Measurements from ENCODE around the gene B3GNT3.
"Not testable (repeated sequence)": the region's sequence is repeated elsewhere in the genome, so short reads cannot be mapped to it uniquely, and the experiment has no call there.

Gene B3GNT3

DNA sequence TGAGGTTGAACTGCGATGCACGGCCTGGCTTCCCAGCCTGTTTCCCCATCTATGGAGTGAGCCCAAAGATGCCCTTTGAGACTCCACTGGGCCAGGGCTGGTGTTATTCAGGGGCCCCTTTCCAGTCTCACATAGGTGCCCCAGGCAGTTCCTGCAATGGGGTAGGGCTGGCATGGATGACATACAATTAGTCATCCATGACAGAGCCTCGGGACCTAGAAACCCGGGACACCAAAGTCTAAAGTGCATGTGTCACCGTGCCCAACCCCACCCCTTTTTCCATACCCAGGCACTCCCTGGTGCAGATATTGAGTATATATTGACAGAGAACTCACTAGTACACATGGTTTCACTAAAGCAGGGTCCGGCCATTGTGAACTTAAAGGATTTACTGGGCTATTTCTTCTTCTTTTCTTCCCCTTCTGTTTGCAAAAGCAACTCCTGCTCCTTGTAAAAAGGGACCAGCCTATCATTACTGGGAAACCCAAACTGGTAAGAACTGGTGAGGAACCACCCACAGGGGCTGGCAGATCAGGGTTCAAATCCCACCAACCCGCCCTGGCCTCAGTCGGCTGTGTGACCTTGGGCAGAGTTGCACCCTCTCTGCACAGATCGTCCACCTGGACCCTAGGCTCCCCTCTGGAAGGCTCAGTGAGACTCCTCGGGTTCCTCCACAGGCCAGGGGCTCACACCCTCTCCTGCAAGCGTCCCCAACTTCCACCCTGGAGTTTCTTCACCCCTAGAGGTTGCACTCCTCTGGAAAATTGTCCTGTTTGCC, 2.7 kb downstream of the B3GNT3 start:
- no peak for DNase-seq (ENCODE audit: low spot score)

DNA sequence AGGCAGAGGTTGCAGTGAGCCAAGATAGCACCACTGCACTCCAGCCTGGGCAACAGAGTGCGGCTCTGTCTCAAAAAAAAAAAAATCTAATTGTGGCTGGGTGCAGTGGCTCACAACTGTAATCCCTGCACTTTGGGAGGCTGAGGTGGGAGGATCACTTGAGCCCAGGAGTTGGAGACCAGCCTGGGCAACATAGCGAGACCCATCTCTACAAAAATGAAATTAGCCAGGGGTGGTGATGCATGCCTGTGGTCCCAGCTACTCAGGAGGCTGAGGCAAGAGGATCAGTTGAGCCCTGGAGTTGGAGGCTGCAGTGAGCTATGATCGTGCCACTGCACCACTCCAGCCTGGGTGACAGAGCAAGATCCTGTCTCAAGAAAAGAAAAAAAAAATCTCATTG, 3.7 kb downstream of the B3GNT3 start:
- DNase-seq (ENCODE audit: low spot score), result not testable (repeated sequence)

DNA sequence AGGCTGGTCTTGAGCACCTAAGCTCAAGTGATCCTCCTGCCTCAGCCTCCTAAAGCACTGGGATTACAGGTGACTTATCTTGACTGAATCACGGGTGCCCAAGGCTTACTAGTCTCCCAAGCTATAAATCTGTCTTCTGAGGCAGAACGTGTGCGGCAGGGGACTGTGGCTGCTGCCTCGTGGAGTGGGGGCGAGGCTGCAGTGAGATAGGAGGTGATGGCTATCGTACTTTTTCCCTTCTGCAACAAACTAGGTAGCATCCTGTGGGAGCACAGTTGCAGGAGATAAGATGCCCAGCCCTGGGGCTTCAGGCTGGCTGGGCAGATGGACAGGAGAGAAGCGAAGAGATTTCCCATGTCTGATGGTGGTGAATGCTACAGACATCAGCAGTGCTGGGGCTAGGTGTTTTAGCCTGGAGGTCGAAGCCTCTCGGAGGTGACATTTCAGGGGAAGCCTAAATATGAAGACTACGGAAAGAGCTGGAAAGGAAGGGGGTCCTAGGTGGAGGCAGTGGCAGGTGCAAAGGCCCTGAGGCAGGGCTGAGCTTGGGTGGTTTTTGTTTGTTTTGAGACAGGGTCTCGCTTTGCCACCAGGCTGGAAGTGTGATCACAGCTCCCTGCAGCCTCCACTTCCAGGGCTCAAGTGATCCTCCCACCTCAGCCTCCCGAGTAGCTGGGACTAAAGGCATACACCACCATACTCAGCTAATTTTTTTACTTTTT, 7.4 kb downstream of the B3GNT3 start:
- DNase-seq (ENCODE audit: low spot score), result no peak

DNA sequence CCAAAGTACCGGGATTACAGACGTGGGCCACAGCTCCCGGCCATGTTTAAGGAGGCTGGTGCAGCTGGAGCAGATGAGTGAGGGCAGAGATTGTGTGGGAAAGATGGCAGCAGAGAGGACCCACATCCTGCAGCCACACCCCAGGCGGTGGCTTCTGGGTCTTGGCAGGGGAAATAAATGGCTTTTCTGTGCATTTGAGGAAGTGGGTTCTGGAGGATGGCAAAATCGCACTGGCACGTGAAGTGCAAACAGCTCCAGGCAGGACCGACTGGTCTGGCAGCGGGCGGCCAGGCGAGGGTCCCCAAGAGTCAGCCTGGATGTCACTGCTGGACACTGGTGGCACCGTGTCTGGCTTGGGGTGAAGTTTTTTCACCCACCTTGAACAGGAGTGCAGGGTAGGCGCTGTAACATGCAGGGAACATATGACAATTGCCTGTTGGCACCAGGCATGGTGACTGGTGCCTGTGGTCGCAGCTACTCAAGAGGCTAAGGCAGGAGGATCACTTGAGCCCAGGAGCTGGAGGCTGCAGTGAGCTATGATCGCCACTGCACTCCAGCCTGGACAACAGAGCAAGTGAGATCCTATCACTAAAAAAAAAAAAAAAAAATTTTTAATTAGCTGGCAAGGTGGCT, 8.4 kb downstream of the B3GNT3 start:
- no peak for DNase-seq (ENCODE audit: low spot score)

DNA sequence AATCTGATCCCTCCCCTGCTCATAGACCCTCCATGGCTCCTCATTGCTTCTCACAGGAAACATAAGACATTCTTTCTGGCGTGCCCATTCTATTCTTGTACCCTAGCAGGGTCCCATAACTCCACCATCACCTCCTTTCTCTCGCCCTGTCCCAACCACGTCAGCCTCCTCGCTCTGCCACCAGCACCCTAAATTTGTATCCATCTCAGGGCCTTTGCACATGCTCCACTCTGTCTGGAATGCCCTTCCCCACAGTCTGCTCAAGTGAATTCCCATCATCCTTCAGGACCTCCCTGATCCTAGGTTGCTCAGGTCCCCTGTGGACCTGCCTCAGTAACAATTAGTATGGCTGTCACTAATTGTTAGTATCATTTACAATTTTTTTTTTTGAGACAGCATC, 10.5 kb downstream of the B3GNT3 start:
- DNase-seq (ENCODE audit: low spot score), result no peak

DNA sequence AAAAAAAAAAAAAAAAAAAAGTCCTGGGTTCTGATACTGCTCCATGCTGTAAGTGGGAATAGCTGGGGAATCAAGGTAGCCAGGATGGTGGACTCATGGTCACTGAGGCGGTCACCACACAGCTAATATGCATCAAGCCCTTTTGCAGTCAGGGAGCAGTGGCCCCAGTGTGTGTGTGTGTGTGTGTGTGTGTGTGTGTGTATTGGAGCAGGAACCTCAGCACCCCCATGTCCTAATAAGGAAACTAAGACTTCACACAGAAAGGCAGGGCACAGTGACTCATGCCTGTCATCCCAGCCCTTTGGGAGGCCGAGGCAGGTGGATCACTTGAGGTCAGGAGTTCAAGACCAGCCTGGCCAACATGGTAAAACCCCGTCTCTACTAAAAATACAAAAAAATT, 12.0 kb downstream of the B3GNT3 start:
- DNase-seq (ENCODE audit: low spot score), result no peak

DNA sequence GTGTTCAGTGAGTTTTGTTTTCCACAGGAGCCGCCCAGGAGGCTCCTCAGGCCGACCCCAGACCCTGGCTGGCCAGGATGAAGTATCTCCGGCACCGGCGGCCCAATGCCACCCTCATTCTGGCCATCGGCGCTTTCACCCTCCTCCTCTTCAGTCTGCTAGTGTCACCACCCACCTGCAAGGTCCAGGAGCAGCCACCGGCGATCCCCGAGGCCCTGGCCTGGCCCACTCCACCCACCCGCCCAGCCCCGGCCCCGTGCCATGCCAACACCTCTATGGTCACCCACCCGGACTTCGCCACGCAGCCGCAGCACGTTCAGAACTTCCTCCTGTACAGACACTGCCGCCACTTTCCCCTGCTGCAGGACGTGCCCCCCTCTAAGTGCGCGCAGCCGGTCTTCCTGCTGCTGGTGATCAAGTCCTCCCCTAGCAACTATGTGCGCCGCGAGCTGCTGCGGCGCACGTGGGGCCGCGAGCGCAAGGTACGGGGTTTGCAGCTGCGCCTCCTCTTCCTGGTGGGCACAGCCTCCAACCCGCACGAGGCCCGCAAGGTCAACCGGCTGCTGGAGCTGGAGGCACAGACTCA, 12.9 kb downstream of the B3GNT3 start:
- DNase-seq (ENCODE audit: low spot score), result no peak

DNA sequence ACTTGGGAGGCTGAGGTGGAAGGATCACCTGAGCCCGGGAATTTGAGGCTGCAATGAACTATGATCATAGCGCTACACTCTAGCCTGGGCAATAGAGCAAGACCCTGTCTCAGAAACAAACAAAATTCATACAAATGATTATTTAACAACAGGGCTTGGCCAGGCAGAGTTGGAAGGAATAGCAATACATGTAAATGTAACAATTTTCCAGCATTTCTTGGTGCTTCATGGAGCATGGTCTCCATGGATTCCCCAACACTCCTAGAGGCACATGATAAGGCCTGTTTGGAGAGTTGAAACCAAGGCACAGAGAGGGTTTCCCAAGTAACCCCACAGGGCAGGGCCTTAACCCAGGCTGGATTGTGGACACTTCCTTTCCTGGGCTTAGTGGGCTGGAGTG, 16.2 kb downstream of the B3GNT3 start:
- no peak for DNase-seq (ENCODE audit: low spot score)

DNA sequence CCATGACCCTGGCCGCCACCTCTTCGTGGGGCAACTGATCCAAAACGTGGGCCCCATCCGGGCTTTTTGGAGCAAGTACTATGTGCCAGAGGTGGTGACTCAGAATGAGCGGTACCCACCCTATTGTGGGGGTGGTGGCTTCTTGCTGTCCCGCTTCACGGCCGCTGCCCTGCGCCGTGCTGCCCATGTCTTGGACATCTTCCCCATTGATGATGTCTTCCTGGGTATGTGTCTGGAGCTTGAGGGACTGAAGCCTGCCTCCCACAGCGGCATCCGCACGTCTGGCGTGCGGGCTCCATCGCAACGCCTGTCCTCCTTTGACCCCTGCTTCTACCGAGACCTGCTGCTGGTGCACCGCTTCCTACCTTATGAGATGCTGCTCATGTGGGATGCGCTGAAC, 16.7 kb downstream of the B3GNT3 start:
- no peak for DNase-seq (ENCODE audit: low spot score)

DNA sequence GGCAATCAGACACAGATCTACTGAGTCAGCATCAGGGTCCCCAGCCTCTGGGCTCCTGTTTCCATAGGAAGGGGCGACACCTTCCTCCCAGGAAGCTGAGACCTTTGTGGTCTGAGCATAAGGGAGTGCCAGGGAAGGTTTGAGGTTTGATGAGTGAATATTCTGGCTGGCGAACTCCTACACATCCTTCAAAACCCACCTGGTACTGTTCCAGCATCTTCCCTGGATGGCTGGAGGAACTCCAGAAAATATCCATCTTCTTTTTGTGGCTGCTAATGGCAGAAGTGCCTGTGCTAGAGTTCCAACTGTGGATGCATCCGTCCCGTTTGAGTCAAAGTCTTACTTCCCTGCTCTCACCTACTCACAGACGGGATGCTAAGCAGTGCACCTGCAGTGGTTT, 17.2 kb downstream of the B3GNT3 start:
- DNase-seq (ENCODE audit: low spot score), result no peak

DNA sequence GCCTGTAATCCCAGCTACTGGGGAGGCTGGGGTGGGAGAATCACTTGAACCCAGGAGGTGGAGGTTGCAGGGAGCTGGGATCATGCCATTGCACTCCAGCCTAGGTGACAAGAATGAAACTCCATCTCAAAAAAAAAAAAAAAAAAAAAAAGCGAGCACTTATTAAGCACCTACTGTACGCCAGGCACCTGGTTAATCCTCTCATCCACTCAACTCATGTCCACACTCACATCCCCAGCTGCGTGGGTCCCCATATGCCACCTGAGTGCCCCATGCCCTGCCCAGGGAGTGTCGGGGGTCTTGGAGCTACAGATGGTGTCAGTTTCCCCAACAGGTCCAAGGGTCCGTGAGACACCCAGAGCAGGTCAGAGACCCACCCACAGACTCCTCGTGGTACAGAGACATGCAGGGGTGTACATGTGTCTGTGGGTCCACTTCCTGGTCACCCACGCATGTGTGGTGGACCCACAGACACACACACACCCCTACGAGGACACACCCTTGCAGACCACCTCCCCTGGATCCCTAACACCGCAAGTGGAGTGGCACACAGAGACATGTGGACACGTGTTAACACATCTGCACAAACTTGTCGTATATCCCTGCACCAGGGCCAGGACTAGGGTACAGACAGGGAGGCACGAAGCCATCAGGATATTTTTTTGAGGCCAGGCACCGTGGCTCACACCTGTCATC, 22.9 kb downstream of the B3GNT3 start:
- no peak for DNase-seq (ENCODE audit: low spot score)

DNA sequence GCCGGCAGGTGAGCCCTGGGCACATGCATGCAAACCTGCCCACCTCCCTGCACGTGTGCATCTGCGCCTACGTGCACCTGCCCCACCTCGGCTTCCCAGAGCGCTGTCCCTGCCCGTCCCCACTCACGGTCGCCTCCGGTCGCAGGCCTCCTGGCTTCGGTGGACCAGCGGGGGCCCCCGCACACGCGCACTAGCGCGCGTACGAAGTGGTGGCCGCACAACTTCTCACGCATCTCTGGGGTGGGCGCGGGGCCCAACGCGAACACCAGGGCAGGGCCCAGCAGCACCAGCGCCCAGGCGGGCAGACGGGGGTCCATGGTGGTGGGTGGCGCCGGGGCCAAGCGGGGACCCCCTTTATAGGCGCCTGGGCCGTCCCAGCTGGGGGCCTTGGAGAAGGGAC, 26.3 kb downstream of the B3GNT3 start, which contains the start of gene INSL3:
INSL3 (minus strand) TSS at position 330 of the 400 bp plus-strand sequence; CDS start at position 317, 13 bp downstream.
- no peak for DNase-seq (ENCODE audit: low spot score)

DNA sequence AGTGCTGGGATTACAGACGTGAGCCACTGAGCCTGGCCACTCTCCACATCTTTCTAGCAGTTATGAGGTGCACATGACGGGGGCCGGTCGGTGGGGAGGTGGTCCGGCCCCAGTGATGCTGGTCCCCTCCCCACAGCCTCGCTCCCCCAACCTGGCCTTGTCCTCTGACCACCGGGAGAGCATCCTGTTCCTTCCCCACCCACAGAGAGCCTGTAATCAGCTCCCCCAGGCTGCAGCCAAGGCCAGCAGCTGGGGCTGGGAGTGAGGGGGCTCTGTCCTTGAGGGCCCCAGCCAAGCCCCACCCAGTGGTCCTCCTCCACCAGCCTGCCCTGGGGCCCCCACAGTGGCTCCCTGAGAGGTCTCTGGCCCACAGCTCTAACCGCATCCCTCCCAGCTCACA, 29.4 kb downstream of the B3GNT3 start:
- DNase-seq (ENCODE audit: low spot score), result no peak

DNA sequence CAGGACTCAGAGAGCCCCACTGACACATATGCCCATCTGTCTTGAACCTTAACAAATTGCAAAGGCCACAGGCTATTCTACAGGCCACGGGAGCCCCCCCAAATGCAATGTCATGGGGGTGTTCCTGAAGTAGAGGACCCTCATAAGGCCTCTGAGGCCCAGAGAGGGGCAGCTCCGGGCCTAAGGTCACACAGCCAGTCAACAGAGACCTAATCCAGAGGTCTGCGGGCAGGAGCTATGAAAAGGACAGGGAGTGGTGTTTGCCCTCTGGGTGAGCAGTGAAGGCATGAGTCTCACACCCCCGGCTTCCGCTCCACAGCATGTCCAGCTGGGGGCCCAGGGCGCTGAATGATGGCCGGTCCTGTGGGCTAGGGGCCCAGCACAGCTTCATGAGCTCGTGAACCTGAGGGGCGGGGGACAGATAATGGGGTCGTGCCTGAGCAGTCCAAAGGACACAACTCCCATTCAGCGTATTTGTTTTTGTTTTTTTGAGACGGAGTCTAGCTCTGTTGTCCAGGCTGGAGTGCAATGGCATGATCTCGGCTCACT, 31.6 kb downstream of the B3GNT3 start:
- no peak for DNase-seq (ENCODE audit: low spot score)

DNA sequence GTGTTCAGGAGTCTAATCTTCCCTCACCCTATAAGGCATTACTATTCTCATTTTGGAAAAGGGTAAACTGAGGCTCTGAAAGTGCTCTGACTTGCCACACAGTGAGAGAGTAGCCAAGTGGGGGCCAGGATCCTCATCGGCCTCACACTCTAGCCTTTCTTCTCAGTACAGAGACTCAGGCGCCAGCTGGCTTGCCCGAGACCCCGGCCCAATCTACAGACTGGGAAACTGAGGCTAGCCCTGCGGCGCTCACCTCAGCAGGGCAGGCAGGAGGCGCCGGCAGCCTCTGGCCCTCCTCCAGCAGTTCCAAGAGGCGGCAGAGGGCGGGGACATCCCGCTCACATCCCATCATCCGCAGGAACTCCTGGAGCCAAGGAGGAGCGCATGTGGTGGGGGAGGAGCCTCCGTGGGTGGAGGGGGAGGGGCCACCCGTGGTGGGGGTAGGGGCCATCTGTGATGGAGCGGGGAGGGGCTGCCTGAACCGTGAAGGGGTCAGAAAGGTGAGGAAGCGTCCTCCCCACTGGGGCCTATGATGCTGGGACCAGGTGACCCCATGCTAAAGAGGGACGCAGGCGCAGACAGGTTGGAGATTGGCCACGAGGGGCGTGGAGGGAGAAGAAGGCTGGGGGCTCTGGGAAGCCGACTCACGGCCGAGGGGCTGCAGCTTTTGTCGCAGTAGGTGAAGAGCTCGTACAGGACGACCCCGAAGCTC, 35.1 kb downstream of the B3GNT3 start:
- DNase-seq (ENCODE audit: low spot score), result no peak

DNA sequence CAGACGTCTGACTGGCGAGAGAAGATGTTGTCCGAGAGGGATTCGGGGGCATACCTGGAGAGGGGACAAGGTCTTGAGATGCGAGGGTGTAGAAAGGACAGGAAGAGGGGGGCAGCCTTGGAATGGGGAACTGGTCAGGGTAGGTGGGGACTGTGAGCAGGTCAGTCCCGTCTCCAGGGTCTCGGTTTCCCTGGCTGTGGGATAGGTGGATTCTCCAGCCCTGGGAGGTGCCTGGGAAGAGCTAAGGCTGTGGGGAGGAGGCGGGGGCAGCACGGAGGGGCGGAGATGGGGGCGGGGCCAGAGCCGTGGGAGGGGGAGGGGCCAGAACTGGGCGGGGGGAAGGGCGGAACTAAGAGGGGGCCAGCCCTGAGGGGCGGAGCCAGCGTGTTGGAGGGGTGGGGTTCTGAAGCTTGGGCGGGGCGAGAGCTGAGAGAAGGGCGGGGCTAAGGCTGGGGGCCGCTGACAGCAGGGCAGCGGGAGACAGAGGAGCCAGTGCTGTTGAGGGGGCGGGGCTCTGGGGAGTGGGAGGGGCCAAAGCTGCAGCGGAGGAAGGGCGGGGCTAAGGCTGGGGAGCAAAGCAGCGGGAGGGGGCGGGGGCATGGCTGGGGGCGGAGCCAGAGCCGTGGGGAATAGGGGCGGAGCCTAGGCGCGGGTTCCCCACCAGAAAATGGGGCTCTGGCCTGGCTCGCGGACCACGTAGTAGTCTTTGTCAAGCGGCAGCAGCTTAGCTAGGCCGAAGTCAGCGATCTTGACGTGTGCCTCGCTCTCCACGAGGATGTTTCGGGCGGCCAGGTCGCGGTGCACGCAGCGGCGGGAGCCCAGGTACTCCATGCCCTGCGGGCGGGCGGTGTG, 35.9 kb downstream of the B3GNT3 start:
- peak; percentile 62 for DNase-seq (ENCODE audit: low spot score)

DNA sequence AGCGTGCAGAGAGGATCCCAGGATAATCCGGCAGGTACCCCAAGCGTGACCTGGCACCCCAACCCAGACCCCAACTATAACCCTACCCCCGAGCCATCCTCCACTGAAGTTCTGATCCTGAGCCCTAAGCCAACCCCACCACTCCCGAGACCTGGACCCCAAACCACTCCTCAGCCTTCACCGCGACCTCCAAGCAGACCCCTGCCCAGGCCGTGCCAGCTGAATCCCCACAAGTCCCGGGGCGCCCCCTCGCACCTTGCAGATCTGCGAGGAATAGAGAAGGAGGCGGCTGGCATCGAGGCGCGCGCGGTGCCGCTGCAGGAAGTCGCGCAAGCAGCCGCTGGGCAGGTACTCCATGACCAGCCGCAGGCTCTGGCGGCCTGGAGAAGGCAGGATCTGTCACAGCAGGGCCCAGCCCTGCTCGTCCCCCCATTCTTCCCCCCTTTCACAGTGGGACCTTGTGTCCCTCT, 36.5 kb downstream of the B3GNT3 start:
- DNase-seq (ENCODE audit: low spot score), result no peak

DNA sequence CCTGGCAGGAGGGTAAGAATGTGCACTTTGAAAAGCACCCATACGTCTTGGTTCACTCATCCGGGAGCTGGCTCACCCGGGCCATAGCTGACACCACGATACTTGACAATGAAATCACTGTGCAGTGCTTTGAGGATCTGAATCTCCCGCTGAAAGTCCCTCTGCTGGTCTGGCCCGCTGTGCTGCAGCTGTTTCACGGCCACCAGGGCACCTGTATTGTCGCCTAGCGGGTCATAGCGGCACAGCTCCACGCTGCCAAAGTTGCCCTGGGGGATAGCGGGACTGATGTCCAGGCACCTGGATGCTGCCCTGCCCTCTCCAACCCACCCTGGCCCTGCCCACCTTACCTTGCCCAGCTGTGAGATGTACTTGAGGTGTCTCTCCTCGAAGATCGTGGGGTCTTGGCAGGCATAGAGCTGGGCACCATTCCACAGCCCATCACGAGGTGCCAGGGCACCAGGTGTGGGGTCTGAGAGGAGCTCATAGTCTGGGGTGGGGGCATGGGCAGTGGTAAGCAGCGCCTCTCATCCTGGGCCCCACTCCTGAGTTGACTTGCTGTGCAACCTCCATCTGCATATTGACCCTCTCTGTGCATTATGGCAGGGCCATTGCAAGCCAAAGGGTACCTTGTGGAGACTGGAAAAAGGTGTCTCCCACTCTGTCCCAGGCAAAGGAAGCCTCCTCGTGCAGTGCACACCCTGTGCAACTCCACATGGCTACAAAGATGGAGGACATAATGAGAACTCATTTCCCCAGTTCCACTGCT, 37.7 kb downstream of the B3GNT3 start:
- no peak for DNase-seq (ENCODE audit: low spot score)

Measured in germinal center (tissue), 1 donor.